Neural crest cell (in vitro differentiated cells): Measurements from ENCODE around the gene CYP2W1. TPM values are rescaled to one million over a fixed set of nuclear protein-coding genes. Genes with fewer than 3 reads are reported as not detected.

Experiments
- DNase-seq: peaks from one replicate; pipeline ENCODE4 v3.0.0; 2021; ENCODE audit warnings: low read depth, mixed read lengths, low spot score
- H3K27ac Mint-ChIP-seq: one replicate; pipeline ENCODE4 v1.8.0; 2021; ENCODE audit warnings: mild to moderate bottlenecking, mixed read lengths; ENCODE audit not compliant: unreplicated experiment
- H3K27me3 Mint-ChIP-seq: 2 replicates; pipeline ENCODE4 v1.8.0; 2021; ENCODE audit warnings: low read depth, mild to moderate bottlenecking, mixed read lengths
- H3K36me3 Mint-ChIP-seq: 2 replicates; pipeline ENCODE4 v1.8.0; 2021; ENCODE audit warnings: low read depth, mild to moderate bottlenecking, mixed read lengths
- H3K4me1 Mint-ChIP-seq: 2 replicates; pipeline ENCODE4 v1.8.0; 2021; ENCODE audit warnings: mixed read lengths
- H3K4me3 Mint-ChIP-seq: one replicate; pipeline ENCODE4 v1.8.0; 2021; ENCODE audit warnings: mild to moderate bottlenecking, mixed read lengths
- H3K9me3 Mint-ChIP-seq: 2 replicates; pipeline ENCODE4 v1.8.0; 2021; ENCODE audit warnings: mixed read lengths
- total RNA-seq: library from RNA; stranded (reverse); gene quantifications from 2 replicates; pipeline ENCODE4 v1.2.1, GENCODE V29; 2021
- TF ChIP-seq, protein P1 (sequence below): fragments of 200-600 bp; sonication (generic); conservative IDR thresholded peaks from 2 replicates; pipeline ENCODE4 v1.5.0; 2021; ENCODE audit warnings: antibody characterized with exemption, mild to moderate bottlenecking

The CYP2W1 gene
- total RNA-seq, 1 donor from 2014 or later: not detected

DNA sequence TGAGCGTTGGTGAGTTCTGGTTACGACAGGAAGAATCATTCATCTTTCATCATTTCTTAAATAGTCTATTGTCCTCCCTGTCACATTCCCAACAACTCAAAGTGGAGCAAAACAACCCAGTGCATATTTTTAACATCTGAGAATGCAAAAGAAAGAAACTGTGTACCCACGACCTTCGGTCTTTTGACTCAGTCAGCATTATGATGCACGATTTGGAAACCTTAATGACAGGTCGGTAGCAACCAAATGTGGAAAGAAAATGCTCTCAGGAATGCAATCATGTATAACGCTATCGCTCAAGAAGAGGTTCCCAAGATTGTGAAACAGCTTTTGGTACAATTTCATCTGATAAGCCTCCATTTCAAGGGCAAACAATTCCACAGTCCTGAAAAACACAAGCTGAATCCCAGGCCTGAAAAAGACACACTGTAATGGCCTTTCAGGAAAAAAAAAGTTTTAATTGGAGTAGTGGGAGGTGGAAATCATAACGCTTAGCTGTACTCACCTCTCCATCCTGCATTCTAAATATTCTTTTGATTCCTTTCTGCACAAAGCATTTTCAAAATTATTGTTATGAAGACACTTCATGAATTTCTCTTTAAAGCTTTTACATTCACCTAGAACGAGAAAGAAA, 10.2 kb upstream of the CYP2W1 start:
- Mint-ChIP-seq H3K36me3 (no peaks in the 10 kb centered on the region), H3K27ac (no peak overlapping the region), H3K9me3 (no peaks in the 10 kb centered on the region), H3K27me3 (no peaks in the 10 kb centered on the region), H3K4me1 (peaks cover 25% of the 10 kb centered on the region), H3K4me3 (peak overlapping the region; percentile 70)
- DNase-seq: no peak
- TF ChIP-seq, protein P1, sequence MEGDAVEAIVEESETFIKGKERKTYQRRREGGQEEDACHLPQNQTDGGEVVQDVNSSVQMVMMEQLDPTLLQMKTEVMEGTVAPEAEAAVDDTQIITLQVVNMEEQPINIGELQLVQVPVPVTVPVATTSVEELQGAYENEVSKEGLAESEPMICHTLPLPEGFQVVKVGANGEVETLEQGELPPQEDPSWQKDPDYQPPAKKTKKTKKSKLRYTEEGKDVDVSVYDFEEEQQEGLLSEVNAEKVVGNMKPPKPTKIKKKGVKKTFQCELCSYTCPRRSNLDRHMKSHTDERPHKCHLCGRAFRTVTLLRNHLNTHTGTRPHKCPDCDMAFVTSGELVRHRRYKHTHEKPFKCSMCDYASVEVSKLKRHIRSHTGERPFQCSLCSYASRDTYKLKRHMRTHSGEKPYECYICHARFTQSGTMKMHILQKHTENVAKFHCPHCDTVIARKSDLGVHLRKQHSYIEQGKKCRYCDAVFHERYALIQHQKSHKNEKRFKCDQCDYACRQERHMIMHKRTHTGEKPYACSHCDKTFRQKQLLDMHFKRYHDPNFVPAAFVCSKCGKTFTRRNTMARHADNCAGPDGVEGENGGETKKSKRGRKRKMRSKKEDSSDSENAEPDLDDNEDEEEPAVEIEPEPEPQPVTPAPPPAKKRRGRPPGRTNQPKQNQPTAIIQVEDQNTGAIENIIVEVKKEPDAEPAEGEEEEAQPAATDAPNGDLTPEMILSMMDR: no peak

DNA sequence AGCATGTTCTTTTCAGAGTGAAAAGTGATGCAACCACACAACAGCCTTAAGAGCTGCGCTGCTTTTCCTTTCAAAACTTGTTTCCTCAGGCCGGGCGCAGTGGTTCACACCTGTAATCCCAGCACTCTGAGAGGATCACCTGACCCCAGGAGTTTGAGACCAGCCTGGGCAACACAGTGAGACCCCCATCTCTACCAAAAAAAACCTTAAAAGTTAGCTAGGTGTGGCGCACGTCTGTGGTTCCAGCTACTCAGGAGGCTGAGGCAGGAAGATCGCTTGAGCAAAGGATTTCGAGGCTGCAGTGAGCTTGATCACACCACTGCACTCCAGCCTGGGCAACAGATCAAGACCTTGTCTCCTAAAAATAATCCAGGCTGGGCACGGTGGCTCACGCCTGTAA, 9.7 kb upstream of the CYP2W1 start:
- H3K36me3 Mint-ChIP-seq: no peaks in the 10 kb centered on the region
- H3K4me1 Mint-ChIP-seq: peaks cover 29% of the 10 kb centered on the region
- peaks cover 2% of the 10 kb centered on the region for H3K27me3 Mint-ChIP-seq
- no peak overlapping the region for H3K27ac Mint-ChIP-seq
- peak overlapping the region; percentile 70 for H3K4me3 Mint-ChIP-seq
- DNase-seq: no peak
- H3K9me3 Mint-ChIP-seq: no peaks in the 10 kb centered on the region
- TF ChIP-seq, protein P1: no peak

DNA sequence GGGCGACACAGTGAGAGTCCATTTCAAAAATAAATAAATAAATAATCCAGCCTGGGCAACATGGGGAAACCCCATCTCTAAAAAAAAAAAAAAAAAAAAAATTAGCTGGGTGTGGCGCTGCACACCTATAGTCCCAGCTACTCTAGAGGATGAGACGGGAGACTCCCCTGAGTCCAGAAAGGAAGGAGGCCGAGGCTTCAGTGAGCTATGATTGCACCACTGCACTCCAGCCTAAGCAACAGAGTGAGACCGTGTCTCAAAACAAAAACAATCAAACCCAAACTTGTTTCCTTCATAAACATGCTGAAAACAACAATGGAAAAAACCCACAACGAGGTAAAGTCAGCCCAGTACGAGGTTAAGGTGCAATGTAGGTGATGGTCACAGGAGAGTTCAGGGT, 8.8 kb upstream of the CYP2W1 start:
- Mint-ChIP-seq H3K27ac (peak overlapping the region; percentile 97), H3K36me3 (no peaks in the 10 kb centered on the region), H3K4me1 (peaks cover 29% of the 10 kb centered on the region), H3K4me3 (peak overlapping the region; percentile 92), H3K27me3 (peaks cover 2% of the 10 kb centered on the region), H3K9me3 (no peaks in the 10 kb centered on the region)
- TF ChIP-seq, protein P1: no peak
- no peak for DNase-seq

DNA sequence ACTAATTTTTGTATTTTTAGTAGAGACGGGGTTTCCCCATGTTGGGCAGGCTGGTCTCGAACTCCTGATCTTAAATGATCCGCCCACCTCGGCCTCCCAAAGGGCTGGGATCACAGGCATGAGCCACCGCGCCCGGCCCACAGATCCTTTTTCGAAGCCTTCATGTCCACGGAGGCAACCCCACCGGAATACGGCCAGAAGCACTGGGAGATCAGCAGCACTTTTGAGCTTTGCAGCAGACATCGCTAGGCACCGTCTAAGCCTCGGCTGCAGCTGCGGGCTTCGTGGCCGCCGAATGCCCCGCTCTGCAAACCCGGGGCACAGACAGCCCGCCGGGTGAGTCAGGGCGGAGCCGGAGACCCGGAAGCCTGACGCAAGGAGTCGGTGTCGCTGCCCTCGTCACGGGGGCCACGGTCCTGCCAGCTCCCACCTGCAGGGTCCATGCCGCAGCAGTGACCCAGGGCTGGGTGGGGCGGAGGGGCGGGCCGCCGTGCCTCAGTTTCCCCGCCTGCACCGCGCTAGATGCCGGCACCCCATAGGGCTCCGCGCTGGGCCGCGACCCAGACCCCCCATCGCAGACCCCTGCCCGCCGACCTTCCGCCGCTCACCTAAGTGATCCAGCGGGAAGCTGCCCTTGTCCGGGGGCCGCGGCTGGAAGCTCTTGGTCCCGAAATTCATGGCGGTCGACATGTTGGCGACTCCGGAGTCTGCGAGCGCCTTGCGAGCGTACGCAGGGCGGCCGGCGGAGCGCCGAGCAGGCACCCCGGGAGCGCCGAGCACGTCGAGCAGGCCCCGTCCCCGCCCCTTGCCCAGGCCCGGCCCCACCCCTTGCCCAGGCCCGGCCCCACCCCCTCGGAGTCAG, 7.9 kb upstream of the CYP2W1 start, which contains the start of gene COX19:
COX19 (minus strand) TSS at position 730 of the 862 bp plus-strand sequence; CDS start at position 690, 40 bp downstream.
- H3K4me1 Mint-ChIP-seq: peaks cover 29% of the 10 kb centered on the region
- H3K9me3 Mint-ChIP-seq: no peaks in the 10 kb centered on the region
- no peaks in the 10 kb centered on the region for H3K36me3 Mint-ChIP-seq
- TF ChIP-seq, protein P1: no peak
- DNase-seq: peak; percentile 88
- H3K4me3 Mint-ChIP-seq: peak within 1 kb of the TSS; percentile 92
- H3K27ac Mint-ChIP-seq: peak within 1 kb of the TSS; percentile 97
- H3K27me3 Mint-ChIP-seq: peaks cover 2% of the 10 kb centered on the region

DNA sequence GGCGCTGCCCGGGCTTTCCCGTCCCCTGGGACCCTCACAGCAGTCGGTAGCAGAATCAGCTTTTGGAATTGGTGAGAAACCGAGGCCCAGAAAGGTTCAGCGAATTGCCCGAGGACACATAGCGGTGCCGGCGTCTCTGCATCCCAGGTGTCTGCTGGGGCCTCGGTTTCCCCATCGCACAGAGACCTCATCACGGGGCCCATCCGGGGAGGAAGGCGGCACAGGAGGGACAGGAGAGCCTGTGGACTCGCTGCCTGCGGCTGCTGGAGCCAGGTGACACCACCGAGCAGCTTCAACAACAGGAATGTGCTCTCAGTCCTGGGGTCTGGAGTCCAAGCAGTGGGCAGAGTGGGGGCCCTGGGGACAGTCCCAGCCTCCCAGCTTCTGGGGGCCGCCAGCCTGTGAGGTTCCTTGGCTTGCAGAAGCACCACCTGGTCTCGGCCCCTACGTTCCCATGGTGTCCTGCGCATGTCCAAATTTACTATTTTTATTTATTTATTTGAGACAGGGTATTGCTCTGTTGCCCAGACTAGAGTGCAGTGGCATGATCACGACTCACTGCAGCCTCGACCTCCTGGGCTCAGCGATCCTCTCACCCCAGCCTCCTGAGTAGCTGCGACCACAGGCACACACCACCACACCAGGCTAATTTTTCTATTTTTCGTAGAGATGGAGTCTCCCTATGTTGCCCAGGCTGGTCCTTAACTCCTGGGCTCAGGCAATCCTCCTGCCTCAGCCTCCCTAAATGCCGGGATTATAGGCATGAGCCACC, 7.1 kb upstream of the CYP2W1 start:
- no peaks in the 10 kb centered on the region for H3K36me3 Mint-ChIP-seq
- peak overlapping the region; percentile 87 for H3K4me3 Mint-ChIP-seq

More for the DNA sequence above, 7.1 kb upstream of the CYP2W1 start:
- Mint-ChIP-seq H3K9me3 (no peaks in the 10 kb centered on the region), H3K4me1 (peaks cover 32% of the 10 kb centered on the region), H3K27me3 (peaks cover 2% of the 10 kb centered on the region), H3K27ac (no peak overlapping the region)
- TF ChIP-seq, protein P1: no peak
- no peak for DNase-seq
